OCI-LY7 (cell line): ENCODE data around the gene MED26. TPM values are rescaled to one million over a fixed set of nuclear protein-coding genes. Genes with fewer than 3 reads are reported as not detected.
"Not testable (repeated sequence)": the region's sequence is repeated elsewhere in the genome, so short reads cannot be mapped to it uniquely, and the experiment has no call there.

Experiments
- BruUV-seq: library from RNA; stranded (reverse); fragments of 400-500 nt; replicated peaks from 2 replicates; lab custom pipeline; 2021; lab: Mats Ljungman, UMichigan
- CTCF ChIA-PET: fragments of 300-600 bp; sonication (Branson Sonifier 250); formaldehyde crosslinking; loops from one replicate; lab custom pipeline; 2022; ENCODE audit warnings: antibody characterized with exemption; ENCODE audit not compliant: unreplicated experiment; lab: Charles Lee
- POLR2A ChIA-PET: fragments of 300-600 bp; sonication (Branson Sonifier 250); formaldehyde crosslinking; loops from one replicate; lab custom pipeline; 2022; ENCODE audit warnings: antibody characterized with exemption; lab: Charles Lee
- DNase-seq: peaks from one replicate; pipeline ENCODE4 v3.0.0-alpha.2; 2015; ENCODE audit warnings: low spot score
- H2AFZ ChIP-seq: fragments of 200-600 bp; sonication (generic), shearing (Covaris generic); 2 replicates; pipeline ENCODE4 v1.6.1; 2014; ENCODE audit warnings: mild to moderate bottlenecking, antibody characterized with exemption, low read length, moderate library complexity
- H3K27ac ChIP-seq: fragments of 200-600 bp; sonication (generic); 2 replicates; pipeline ENCODE4 v1.5.1; 2014; ENCODE audit warnings: mixed run types, low read depth, mild to moderate bottlenecking, moderate library complexity, low read length, inconsistent platforms; ENCODE audit not compliant: poor library complexity, severe bottlenecking
- H3K36me3 ChIP-seq: fragments of 200-600 bp; sonication (generic); 2 replicates; pipeline ENCODE4 v1.6.1; 2014; ENCODE audit warnings: mild to moderate bottlenecking, antibody characterized with exemption, low read length, moderate library complexity, mixed read lengths; ENCODE audit not compliant: insufficient read depth
- H3K4me1 ChIP-seq: fragments of 200-600 bp; sonication (generic); 2 replicates; pipeline ENCODE4 v1.5.1; 2014; ENCODE audit warnings: mild to moderate bottlenecking, low read length; ENCODE audit not compliant: insufficient read depth, poor library complexity, severe bottlenecking
- H3K4me2 ChIP-seq: fragments of 200-600 bp; sonication (generic); 2 replicates; pipeline ENCODE4 v1.6.1; 2014; ENCODE audit warnings: mild to moderate bottlenecking, low read length
- H3K4me3 ChIP-seq: fragments of 200-600 bp; sonication (generic); 2 replicates; pipeline ENCODE4 v1.5.1; 2014; ENCODE audit warnings: mild to moderate bottlenecking, low read depth, low read length; ENCODE audit not compliant: poor library complexity, severe bottlenecking
- H3K79me2 ChIP-seq: fragments of 200-600 bp; sonication (generic); 2 replicates; pipeline ENCODE4 v1.6.1; 2016; ENCODE audit warnings: low read depth, mild to moderate bottlenecking, low read length, moderate library complexity, mixed read lengths; ENCODE audit not compliant: insufficient read depth
- H3K9me2 ChIP-seq: fragments of 200-600 bp; sonication (generic); 2 replicates; pipeline ENCODE4 v1.6.1; 2016; ENCODE audit warnings: mild to moderate bottlenecking, low read length, mixed read lengths; ENCODE audit not compliant: insufficient read depth
- H3K9me3 ChIP-seq: fragments of 200-600 bp; sonication (generic); 2 replicates; pipeline ENCODE4 v1.6.1; 2014; ENCODE audit warnings: mild to moderate bottlenecking, mixed run types, low read length, mixed read lengths
- H4K20me1 ChIP-seq: fragments of 200-600 bp; sonication (generic); 2 replicates; pipeline ENCODE4 v1.6.1; 2014; ENCODE audit warnings: mild to moderate bottlenecking, antibody characterized with exemption, low read length, moderate library complexity, mixed read lengths; ENCODE audit not compliant: insufficient read depth
- CTCF ChIP-seq: fragments of 200-600 bp; sonication (generic); conservative IDR thresholded peaks from 2 replicates; pipeline ENCODE4 v1.5.1; 2014; ENCODE audit warnings: mild to moderate bottlenecking, antibody characterized with exemption, low read length, moderate library complexity, mixed read lengths
- EZH2phosphoT487 ChIP-seq: fragments of 200-600 bp; sonication (generic); IDR thresholded peaks from 2 replicates; pipeline ENCODE4 v1.6.1; 2018; ENCODE audit warnings: low read depth, borderline replicate concordance, mild to moderate bottlenecking, mixed run types, antibody characterized with exemption, low read length, moderate library complexity, mixed read lengths
- intact Hi-C: fragments of 100-400 bp; cut with micrococcal nuclease; formaldehyde crosslinking; loops from one replicate; pipeline ENCODE4 v1.10.0; 2022; ENCODE audit not compliant: unreplicated experiment
- total RNA-seq, 2 experiments: library from RNA; depleted of rRNA in 1 of 2; stranded (reverse); fragments of >200 nt in 1 of 2; shearing (Covaris generic) in 1 of 2; gene quantifications; 2 replicates each; pipeline ENCODE4 v1.2.3, GENCODE V29; 2014 to 2022

The MED26 gene
- total RNA-seq, 2 experiments from 2014 or later = 19.4 to 26.8 TPM

- Histone ChIP-seq H3K27ac (no peak overlapping the region), H3K4me2 (no peak overlapping the region), H3K9me3 (no peaks in the 10 kb centered on the region), H3K9me2 (no peaks in the 10 kb centered on the region), H3K4me1 (peaks cover 15% of the 10 kb centered on the region), H3K36me3 (peaks cover 99% of the 10 kb centered on the region), H3K79me2 (peaks cover 43% of the 10 kb centered on the region), H4K20me1 (peaks cover 21% of the 10 kb centered on the region), H3K4me3 (no peak overlapping the region), H2AFZ (no peak overlapping the region)
- no peak for TF ChIP-seq CTCF
- no peak for TF ChIP-seq EZH2phosphoT487
- DNase-seq = no peak
- POLR2A ChIA-PET = no interaction called here
- CTCF ChIA-PET = no interaction called here
- intact Hi-C loops = no loop called here
- BruUV-seq = no TSS peak
Observed at GRCh38 chr19:16654627-16655026, 26.6 kb upstream of the MED26 start.

DNA sequence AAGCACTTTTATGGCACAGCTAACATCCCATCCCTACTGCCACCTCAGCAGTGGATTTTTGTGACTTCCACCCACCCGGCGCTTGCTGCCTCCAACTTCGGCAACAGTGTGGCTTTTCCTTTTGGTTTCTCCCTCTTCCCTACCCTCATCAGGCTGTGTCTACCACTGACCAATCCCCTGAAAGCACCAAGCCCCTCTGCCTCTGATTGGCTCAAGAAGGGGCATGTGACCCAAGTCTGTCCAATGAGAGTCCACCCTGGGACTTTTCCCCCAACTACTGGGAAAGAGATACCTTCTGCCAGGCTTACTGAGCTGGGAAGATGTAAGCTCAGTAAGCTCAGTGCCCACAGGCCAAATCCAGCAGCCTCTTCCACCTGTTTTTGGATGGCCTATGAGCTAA, 26.1 kb upstream of the MED26 start:
- BruUV-seq = no TSS peak
- Histone ChIP-seq H3K79me2 (peaks cover 38% of the 10 kb centered on the region), H3K4me2 (no peak overlapping the region), H3K27ac (no peak overlapping the region), H2AFZ (no peak overlapping the region), H4K20me1 (peaks cover 17% of the 10 kb centered on the region), H3K36me3 (peaks cover 98% of the 10 kb centered on the region), H3K4me3 (no peak overlapping the region), H3K9me2 (no peaks in the 10 kb centered on the region), H3K9me3 (no peaks in the 10 kb centered on the region), H3K4me1 (peaks cover 11% of the 10 kb centered on the region)
- intact Hi-C loops = no loop called here
- TF ChIP-seq EZH2phosphoT487 (no peak), CTCF (no peak)
- no peak for DNase-seq
- ChIA-PET POLR2A (no interaction called here), CTCF (no interaction called here)

DNA sequence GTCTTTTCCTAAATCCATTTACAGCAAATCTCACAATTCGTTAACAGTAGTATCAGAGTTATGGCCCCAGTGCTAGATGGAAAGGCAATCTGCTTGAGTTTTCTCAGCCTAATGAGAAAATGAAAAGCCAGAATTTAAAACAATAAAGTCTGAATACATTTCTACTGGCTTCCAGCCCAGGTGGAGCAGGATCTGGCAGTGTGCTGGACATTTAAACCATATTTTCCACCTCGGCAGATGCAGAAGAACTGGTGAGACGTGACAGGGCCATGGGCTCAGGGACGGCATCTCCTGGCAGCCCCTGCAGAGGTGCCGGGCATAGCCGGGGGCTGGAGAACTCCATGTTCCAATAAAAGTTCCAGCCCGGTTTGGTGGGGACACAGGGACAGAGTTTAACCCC, 24.9 kb upstream of the MED26 start:
- intact Hi-C loops = no loop called here
- no peak overlapping the region for H2AFZ ChIP-seq
- TF ChIP-seq EZH2phosphoT487 = no peak
- no peak for TF ChIP-seq CTCF
- CTCF ChIA-PET = no interaction called here
- H3K9me2 ChIP-seq = no peaks in the 10 kb centered on the region
- DNase-seq = no peak
- no TSS peak for BruUV-seq
- no peaks in the 10 kb centered on the region for H3K4me1 ChIP-seq
- POLR2A ChIA-PET = no interaction called here
- no peak overlapping the region for H3K4me2 ChIP-seq
- H3K4me3 ChIP-seq = no peak overlapping the region
- H3K27ac ChIP-seq = no peak overlapping the region
- H3K9me3 ChIP-seq = no peaks in the 10 kb centered on the region
- H3K79me2 ChIP-seq = peaks cover 25% of the 10 kb centered on the region; the same call in 1 of the 2 replicates
- H4K20me1 ChIP-seq = peaks cover 4% of the 10 kb centered on the region; the same call in 1 of the 2 replicates
- peaks cover 97% of the 10 kb centered on the region for H3K36me3 ChIP-seq

DNA sequence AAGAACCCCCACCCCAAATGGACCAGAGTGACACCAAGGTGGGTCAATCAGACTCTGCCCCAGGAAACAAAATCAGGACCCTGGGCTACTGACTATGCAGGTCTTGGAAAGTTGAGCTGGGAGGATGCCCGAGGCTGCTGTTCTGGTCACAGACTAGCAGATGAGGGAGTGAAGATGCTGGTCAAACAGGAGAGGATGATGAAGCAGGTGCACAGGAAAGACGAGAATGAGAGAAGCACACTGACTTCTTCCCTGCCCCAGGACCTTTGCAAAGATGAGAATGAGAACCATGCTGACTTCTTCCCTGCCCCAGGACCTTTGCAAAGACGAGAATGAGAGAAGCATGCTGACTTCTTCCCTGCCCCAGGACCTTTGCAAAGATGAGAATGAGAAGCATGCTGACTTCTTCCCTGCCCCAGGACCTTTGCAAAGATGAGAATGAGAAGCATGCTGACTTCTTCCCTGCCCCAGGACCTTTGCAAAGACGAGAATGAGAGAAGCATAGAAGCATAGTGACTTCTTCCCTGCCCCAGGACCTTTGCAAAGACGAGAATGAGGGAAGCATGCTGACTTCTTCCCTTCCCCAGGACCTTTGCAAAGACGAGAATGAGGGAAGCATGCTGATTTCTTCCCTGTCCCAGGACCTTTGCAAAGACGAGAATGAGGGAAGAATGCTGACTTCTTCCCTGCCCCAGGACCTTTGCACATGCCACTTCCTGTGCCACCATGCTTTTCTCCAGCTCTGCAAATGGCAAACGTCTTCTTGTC, 23.6 kb upstream of the MED26 start:
- POLR2A ChIA-PET, H3K9me2 ChIP-seq, DNase-seq, H3K4me1 ChIP-seq, H3K27ac ChIP-seq, H3K9me3 ChIP-seq, H2AFZ ChIP-seq, H3K4me2 ChIP-seq, intact Hi-C loops, H3K4me3 ChIP-seq, BruUV-seq, H4K20me1 ChIP-seq, CTCF ChIA-PET: not testable (repeated sequence)
- Histone ChIP-seq H3K79me2 (peaks cover 13% of the 10 kb centered on the region; the same call in 1 of the 2 replicates), H3K36me3 (peaks cover 97% of the 10 kb centered on the region)
